Measurements from ENCODE around the gene PADI6. TPM values are rescaled to one million over a fixed set of nuclear protein-coding genes. Genes with fewer than 3 reads are reported as not detected.

PADI6 gene
- total and polyA plus RNA-seq, 9 of the 15 experiments (the other 6 are each of a cell fraction or from before 2014, with no cell fraction given), result not detected

GRCh38 chr1:17360272-17360956 is 11.6 kb upstream of the PADI6 start (continued):
- no peak for TF ChIP-seq ZBTB40 (IDR thresholded peaks at IDR 0.05)
- TF ChIP-seq ZBTB40 (CRISPR knock-in tag; IDR thresholded peaks at IDR 0.05), result no peak
- TF ChIP-seq TCF7 (IDR thresholded peaks at IDR 0.05; ENCODE audit: borderline replicate concordance), result no peak
- peak; percentile 99 for TF ChIP-seq ZNF644 (tag; IDR thresholded peaks at IDR 0.05; ENCODE audit: low read depth)
- TF ChIP-seq ARID2 (IDR thresholded peaks at IDR 0.05), result no peak
- peak; percentile 61; the same call in 1 of the 2 replicates for TF ChIP-seq HDAC2 (IDR thresholded peaks at IDR 0.05)
- TF ChIP-seq LEF1 (IDR thresholded peaks at IDR 0.05), result peak; percentile 74; the same call in 1 of the 2 replicates
- peak; percentile 98 for TF ChIP-seq PTTG1 (tag; IDR thresholded peaks at IDR 0.05; ENCODE audit: low read depth)
- TF ChIP-seq FOXK1 (CRISPR knock-in tag; IDR thresholded peaks at IDR 0.05; ENCODE audit: borderline replicate concordance), result no peak
- TF ChIP-seq MBD2 (IDR thresholded peaks at IDR 0.05; ENCODE audit: borderline replicate concordance, low read depth), result peak; percentile 28; the same call in 1 of the 2 replicates
- no peak for TF ChIP-seq RNF219 (CRISPR knock-in tag; IDR thresholded peaks at IDR 0.05)
- TF ChIP-seq DIDO1 (tag; IDR thresholded peaks at IDR 0.05; ENCODE audit: low read depth), result peak; percentile 99
- TF ChIP-seq WHSC1 (IDR thresholded peaks at IDR 0.05; ENCODE audit: low read length), result no peak
- peak; percentile 99 for TF ChIP-seq THRB (CRISPR knock-in tag; conservative IDR thresholded peaks at IDR 0.05)
- no peak for TF ChIP-seq CAMTA2 (CRISPR knock-in tag; conservative IDR thresholded peaks at IDR 0.05)
